ENCODE data around the gene WDR37. TPM values are rescaled to one million over a fixed set of nuclear protein-coding genes. Genes with fewer than 3 reads are reported as not detected.
"Not testable (repeated sequence)": the region's sequence is repeated elsewhere in the genome, so short reads cannot be mapped to it uniquely, and the experiment has no call there.

WDR37 gene, protein sequence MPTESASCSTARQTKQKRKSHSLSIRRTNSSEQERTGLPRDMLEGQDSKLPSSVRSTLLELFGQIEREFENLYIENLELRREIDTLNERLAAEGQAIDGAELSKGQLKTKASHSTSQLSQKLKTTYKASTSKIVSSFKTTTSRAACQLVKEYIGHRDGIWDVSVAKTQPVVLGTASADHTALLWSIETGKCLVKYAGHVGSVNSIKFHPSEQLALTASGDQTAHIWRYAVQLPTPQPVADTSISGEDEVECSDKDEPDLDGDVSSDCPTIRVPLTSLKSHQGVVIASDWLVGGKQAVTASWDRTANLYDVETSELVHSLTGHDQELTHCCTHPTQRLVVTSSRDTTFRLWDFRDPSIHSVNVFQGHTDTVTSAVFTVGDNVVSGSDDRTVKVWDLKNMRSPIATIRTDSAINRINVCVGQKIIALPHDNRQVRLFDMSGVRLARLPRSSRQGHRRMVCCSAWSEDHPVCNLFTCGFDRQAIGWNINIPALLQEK
- 26.1 and 29.0 TPM in 2 replicates for total RNA-seq

DNA sequence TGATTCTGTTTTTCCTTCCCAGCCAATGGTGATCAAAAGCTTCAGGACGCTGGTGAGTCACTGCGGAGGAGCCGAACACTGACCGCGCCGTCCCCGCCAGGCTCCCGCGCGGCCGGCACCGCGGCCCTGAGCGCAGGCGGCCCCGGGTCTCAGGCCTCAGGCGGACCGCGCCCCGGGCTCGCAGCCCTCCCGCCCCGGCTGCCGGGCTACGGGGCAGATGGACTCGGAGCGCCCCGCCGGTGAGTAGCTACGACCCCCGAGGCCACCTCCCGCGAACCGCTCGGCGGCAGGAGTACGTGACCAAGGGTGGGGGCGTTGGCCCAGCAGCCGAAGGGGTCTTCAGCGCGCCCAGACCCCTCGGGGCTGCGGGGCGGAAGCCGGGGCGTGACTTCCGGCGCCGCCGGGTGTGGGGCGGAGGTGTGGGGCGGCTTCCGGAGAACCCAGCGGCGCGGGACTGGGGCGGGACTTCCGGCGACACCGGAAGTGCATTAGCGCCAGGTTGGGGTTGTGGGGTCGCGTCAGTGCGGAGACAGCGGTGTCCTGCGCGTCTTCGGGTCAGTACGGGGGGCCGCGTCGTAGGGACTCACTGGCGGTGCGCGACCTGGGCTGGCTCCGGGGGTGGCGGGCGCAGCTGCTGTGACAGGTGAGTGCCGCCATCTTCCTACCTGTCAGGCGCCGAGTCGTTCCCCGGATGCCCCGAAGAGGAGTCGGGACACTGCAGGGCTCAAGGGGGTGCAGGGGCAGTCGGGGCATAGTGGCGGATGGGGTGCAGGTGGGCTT is at the start of gene WDR37:
Gene WDR37 (plus strand): TSS at position 60 of the 780 bp plus-strand sequence. CDS start 15,771 bp downstream, outside the sequence.
- intact Hi-C loops (cut with micrococcal nuclease) = loop anchor here (1.0 kb wide), 4 partner anchors 8 to 126 kb away; partner anchors contain the start of gene GTPBP4

GRCh38 chr10:1006573-1006972 is 49.6 kb upstream of the WDR37 start:
- intact Hi-C loops (cut with micrococcal nuclease) = no loop called here

DNA sequence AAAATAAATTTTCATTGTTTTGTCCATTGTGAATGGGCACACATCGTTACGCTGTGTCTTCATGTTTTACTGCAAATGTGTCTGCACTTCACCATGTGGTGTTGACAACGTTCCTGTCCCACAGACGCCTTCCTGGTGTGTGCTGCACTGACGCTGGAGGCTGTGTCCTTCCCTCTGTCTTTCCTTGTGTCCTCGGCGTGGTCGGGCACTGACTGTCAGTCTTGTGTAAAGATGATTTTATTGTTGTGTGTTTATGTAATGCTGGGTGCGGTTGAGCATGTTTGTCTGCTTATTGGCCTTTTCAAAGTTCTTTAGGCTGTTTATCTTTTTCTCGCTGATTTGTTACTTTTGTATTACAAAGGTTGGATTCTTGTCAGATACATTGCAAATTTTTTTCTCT is 48.6 kb upstream of the WDR37 start:
- intact Hi-C loops (cut with micrococcal nuclease) = no loop called here

DNA sequence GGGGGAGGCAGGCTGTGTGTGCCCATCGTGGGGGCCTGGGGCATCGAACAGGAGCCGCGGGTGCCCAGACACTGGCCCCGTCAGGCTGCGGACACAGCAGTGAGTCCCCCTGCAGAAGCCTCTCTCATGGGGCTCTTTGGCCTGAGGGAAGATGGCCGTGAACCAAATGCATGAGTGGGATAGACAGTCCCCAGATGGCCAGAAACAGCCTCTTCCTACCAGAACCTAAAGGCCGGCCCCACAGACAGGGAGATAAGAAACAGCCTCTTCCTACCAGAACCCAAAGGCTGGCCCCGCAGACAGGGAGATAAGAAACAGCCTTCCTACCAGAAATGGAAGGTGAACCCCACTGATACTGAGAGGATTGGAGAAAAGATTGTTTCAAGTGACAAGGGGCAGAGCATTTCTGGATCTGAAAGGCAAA is 47.1 kb upstream of the WDR37 start:
- intact Hi-C loops (cut with micrococcal nuclease) = no loop called here

DNA sequence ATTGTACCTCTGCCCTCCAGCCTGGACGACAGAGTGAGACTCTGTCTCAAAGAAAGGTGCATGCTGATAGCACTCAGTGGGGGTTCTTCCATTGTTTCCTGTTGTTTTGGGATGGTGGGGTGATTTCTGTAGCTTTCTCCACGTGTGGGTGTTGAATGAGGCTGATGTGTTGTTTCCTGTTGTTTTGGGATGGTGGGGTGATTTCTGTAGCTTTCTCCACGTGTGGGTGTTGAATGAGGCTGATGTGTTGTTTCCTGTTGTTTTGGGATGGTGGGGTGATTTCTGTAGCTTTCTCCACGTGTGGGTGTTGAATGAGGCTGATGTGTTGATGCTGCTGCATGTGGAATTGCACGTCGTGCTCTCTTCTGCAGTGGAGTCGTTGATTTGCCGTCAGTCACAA is 46.2 kb upstream of the WDR37 start:
- intact Hi-C loops (cut with micrococcal nuclease) = not testable (repeated sequence)

DNA sequence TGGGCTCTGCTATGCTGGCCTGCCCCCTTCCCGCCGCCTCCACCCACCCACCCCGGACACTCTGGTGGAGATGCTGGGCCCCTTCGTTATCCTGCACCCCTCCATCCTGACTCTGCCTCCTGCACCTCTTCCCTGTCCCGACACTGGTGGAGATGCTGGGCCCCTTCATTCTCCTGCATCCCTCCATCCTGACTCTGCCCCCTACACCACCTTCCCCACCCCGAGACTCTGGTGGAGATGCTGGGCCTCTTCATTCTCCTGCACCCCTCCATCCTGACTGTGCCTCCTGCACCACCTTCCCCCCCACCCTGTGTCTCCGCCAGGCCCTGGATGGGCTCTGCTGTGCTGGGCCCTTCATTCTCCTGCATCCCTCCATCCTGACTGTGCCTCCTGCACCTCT is 45.5 kb upstream of the WDR37 start:
- intact Hi-C loops (cut with micrococcal nuclease) = no loop called here

DNA sequence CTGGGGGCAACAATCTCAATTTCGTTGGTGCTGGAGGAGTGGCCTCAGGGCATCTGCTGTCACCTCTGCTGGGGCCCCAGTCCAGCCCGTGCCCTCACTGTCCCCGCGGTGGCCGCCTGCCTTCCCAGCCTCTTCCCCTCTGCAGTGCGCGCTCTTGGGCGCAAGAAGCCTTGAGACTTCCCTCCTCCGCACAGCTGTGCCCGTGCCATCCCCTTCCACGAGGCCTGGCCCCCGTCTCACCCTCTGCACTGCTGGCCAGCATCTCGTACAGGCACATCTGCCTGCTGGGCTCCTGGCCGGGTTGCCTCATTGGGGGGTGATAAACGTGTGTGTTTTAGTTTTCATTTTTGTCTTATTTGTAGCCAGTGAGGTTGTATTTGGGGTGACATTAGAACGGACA is 44.5 kb upstream of the WDR37 start:
- intact Hi-C loops (cut with micrococcal nuclease) = no loop called here

DNA sequence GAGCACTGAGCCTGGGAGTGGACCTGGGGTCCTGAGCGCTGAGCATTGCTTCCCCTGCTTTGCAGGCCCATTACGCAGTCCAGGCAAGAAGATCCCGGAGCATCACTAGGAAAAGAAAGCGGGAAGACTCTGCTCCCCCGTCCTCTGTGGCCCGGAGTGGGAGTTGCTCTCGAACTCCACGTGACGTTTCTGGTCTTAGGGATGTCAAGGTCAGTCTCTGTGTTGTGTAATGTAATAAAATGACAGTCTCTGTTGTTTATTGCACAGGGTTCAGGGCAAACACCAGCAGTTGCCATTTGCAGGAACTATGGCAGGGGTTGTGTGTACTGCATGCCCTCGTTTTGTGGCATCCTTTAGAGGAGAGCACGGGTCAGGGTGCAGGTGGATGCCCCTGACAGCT is 40.5 kb upstream of the WDR37 start:
- intact Hi-C loops (cut with micrococcal nuclease) = loop anchor here (2.0 kb wide), 1 partner anchor 27 kb away; no protein-coding TSS in a partner anchor

- intact Hi-C loops (cut with micrococcal nuclease) = no loop called here
Measured at GRCh38 chr10:1019362-1019761, 36.8 kb upstream of the WDR37 start.

DNA sequence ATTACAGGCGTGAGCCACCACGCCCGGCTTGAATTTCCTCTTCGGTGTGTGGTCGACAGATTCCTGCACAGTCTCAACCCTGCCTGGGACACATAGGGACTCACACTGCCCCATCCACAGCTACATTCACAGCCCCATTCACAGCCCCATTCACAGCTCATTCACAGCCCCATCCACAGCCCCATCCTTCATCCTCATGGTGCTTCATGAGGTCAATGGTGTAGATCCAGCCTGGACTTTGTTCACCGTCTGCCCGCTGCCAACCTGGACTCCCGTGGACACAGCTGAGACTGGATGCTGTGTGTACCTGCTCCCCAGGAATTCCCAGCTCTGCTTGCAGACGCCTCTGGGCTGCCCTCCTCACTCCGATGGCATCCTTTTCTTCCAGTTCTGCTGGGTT is 35.7 kb upstream of the WDR37 start:
- intact Hi-C loops (cut with micrococcal nuclease) = no loop called here

- intact Hi-C loops (cut with micrococcal nuclease) = no loop called here
Measured at GRCh38 chr10:1020958-1021357, 35.2 kb upstream of the WDR37 start.

- intact Hi-C loops (cut with micrococcal nuclease) = no loop called here
Measured at GRCh38 chr10:1022413-1022812, 33.8 kb upstream of the WDR37 start.

DNA sequence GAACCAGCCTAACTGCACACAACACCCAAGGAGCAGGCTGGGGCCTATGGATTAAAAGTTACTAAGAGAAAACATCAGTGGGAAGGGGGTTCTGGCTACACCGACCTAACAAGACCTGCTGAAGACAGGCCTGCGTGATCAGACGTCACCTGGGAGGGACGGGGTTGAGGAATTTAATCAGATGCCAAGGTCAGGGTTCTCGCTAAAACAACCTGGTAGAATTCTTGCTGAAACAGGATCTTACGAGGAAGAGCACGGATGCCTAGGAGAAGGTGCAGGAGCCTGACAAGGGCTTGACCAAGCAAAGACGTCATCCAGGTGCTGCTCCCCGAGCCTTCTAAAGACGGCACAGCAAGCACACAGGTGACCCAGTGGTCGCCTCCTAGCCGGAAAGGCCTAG is 32.1 kb upstream of the WDR37 start:
- intact Hi-C loops (cut with micrococcal nuclease) = no loop called here

DNA sequence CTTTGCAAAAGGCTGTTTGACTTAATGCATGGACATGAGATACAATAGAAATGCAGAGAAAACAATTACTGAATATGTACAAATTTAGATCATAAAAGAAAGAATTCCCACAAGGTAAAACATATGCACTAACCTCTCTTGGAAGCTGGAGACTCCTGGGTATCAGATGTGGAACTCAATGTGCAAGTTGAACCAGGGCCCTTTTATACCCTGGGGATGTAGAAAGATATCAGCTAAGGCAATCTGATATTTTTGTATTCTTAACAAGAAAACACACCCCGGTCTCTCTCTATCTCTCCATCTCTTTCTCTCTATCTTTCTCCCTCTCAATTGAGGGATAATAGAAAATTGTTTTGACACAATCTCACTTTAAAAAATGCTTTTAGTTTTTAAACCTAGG is 30.5 kb upstream of the WDR37 start, which contains the start of gene IDI2:
Gene IDI2 (minus strand): TSS at position 177 of the 400 bp plus-strand sequence. CDS start 1,136 bp downstream, outside the sequence.
- intact Hi-C loops (cut with micrococcal nuclease) = no loop called here

- intact Hi-C loops (cut with micrococcal nuclease) = no loop called here
Measured at GRCh38 chr10:1026578-1026977, 29.6 kb upstream of the WDR37 start.

DNA sequence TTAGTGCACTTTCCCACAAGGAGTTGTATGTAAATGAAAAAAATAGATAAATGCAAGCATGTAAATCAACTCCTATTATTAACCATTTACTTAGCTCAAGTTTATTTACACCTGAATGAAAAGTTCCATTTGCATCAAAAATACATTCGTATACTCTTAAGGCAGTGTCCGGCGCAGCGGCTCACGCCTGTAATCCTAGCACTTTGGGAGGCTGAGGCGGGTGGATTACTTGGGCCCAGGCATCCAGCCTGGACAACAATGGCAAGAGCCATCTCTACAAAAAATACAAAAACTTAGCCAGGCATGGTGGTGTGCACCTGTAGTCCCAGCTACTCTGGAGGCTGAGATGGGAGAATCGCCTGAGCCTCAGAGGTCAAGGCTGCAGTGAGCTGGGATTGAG is 26.3 kb upstream of the WDR37 start:
- intact Hi-C loops (cut with micrococcal nuclease) = no loop called here

DNA sequence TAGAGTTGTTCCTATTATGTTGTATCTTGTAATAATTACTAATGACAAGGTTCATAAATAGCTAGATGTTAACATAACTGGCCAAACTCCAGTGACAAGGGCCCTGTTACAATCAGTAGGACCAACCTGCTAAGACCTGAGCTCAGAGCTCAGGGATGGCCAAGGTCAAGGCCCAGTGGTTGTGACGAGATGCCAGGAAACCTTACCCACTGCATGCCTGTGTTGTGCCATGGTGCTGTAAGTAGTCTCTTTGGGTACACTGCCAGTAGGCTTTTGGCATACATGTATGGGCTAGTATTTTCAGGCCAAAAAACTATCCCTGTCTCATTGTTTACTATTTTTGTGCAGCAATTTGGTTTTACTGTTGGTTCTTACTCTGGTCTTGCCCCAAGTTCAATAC is 22.6 kb upstream of the WDR37 start:
- intact Hi-C loops (cut with micrococcal nuclease) = no loop called here

DNA sequence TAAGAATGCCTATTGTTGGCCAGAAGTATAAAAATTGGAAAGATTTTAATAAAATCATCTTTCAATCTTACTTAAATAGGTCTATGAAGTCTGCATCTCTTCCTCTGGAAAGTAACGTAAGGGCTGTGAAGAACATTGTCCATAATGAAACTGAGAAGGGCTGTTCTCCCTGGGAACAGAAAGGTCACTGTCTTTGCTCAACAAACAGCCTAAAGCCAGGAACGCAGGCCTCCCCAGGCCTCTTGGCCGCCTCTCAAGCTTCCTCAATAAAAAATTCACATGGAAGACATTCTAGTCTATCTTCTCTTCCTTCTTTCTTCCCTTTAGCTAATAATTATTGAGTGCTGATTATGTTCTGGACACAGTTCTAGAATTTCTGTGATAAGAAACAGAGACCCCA is 21.4 kb upstream of the WDR37 start:
- intact Hi-C loops (cut with micrococcal nuclease) = no loop called here

DNA sequence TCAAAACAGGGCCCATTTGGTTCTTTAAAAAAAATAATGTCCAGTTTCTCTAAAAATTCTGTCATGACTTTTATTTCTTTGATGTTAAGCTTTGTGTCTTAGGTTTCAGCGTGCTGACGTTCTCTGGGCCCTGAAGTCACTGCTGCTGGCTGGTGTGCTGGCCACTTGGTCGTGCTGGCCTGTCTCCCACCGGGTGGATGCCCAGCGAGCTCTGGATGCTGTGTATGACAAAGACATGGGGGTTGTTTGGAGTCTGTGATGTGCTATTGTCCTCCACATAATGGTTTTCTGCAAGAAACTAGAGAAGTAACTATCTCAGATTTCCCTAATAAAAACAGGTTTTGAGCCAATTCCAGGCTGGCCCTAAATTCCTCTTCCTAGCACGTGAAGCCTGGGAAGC is 21.0 kb upstream of the WDR37 start:
- intact Hi-C loops (cut with micrococcal nuclease) = no loop called here

GRCh38 chr10:1036341-1036791 is 19.8 kb upstream of the WDR37 start:
- intact Hi-C loops (cut with micrococcal nuclease) = no loop called here

GRCh38 chr10:1037098-1037497 is 19.1 kb upstream of the WDR37 start:
- intact Hi-C loops (cut with micrococcal nuclease) = no loop called here

- intact Hi-C loops (cut with micrococcal nuclease) = not testable (repeated sequence)
Measured at GRCh38 chr10:1038769-1039168, 17.4 kb upstream of the WDR37 start.

Data from T-helper 1 cell treated with Interleukin-12 subunit alpha and Interleukin-12 subunit beta and Interleukin-4 antibody, amounts not matched to agents 30 ng/mL and 1 ng/mL, for 36 hours (primary cell).